ENCODE data around the gene FRMD4A.

FRMD4A gene

GRCh38 chr10:14304046-14304445, 26.7 kb downstream of the FRMD4A start:
- Histone ChIP-seq H3K27ac (ENCODE audit: low read depth, low read length) (no peak overlapping the region), H3K36me3 (ENCODE audit: control insufficient read depth, insufficient read depth, low read length) (no peaks in the 10 kb centered on the region), H3K9ac (ENCODE audit: low read length) (no peak overlapping the region), H3K4me3 (ENCODE audit: low read length) (no peak overlapping the region), H3K4me1 (ENCODE audit: control insufficient read depth, insufficient read depth, low read length) (no peaks in the 10 kb centered on the region), H3K27me3 (ENCODE audit: control insufficient read depth, insufficient read depth, low read length) (no peaks in the 10 kb centered on the region)

GRCh38 chr10:14302035-14302434, 28.7 kb downstream of the FRMD4A start:
- Histone ChIP-seq H3K9ac (ENCODE audit: low read length) (no peak overlapping the region), H3K36me3 (ENCODE audit: control insufficient read depth, insufficient read depth, low read length) (no peaks in the 10 kb centered on the region), H3K4me1 (ENCODE audit: control insufficient read depth, insufficient read depth, low read length) (no peaks in the 10 kb centered on the region)

GRCh38 chr10:14299556-14299955, 31.2 kb downstream of the FRMD4A start:
- Histone ChIP-seq H3K27me3 (ENCODE audit: control insufficient read depth, insufficient read depth, low read length) (no peaks in the 10 kb centered on the region), H3K4me3 (ENCODE audit: low read length) (no peak overlapping the region), H3K9ac (ENCODE audit: low read length) (no peak overlapping the region), H3K4me1 (ENCODE audit: control insufficient read depth, insufficient read depth, low read length) (no peaks in the 10 kb centered on the region), H3K27ac (ENCODE audit: low read depth, low read length) (no peak overlapping the region), H3K36me3 (ENCODE audit: control insufficient read depth, insufficient read depth, low read length) (no peaks in the 10 kb centered on the region)

More at GRCh38 chr10:14302035-14302434, 28.7 kb downstream of the FRMD4A start:
- Histone ChIP-seq H3K27ac (ENCODE audit: low read depth, low read length) (no peak overlapping the region), H3K4me3 (ENCODE audit: low read length) (no peak overlapping the region), H3K27me3 (ENCODE audit: control insufficient read depth, insufficient read depth, low read length) (no peaks in the 10 kb centered on the region)

GRCh38 chr10:14296065-14296709, 34.5 kb downstream of the FRMD4A start:
- H3K27ac ChIP-seq (ENCODE audit: low read depth, low read length) = no peak overlapping the region
- H3K27me3 ChIP-seq (ENCODE audit: control insufficient read depth, insufficient read depth, low read length) = no peaks in the 10 kb centered on the region
- H3K9ac ChIP-seq (ENCODE audit: low read length) = no peak overlapping the region
- no peaks in the 10 kb centered on the region for H3K4me1 ChIP-seq (ENCODE audit: control insufficient read depth, insufficient read depth, low read length)
- H3K4me3 ChIP-seq (ENCODE audit: low read length) = no peak overlapping the region
- H3K36me3 ChIP-seq (ENCODE audit: control insufficient read depth, insufficient read depth, low read length) = no peaks in the 10 kb centered on the region

GRCh38 chr10:14294347-14295059, 36.2 kb downstream of the FRMD4A start:
- no peaks in the 10 kb centered on the region for H3K4me1 ChIP-seq (ENCODE audit: control insufficient read depth, insufficient read depth, low read length)
- H3K36me3 ChIP-seq (ENCODE audit: control insufficient read depth, insufficient read depth, low read length) = no peaks in the 10 kb centered on the region
- no peak overlapping the region for H3K27ac ChIP-seq (ENCODE audit: low read depth, low read length)
- no peaks in the 10 kb centered on the region for H3K27me3 ChIP-seq (ENCODE audit: control insufficient read depth, insufficient read depth, low read length)
- no peak overlapping the region for H3K9ac ChIP-seq (ENCODE audit: low read length)
- H3K4me3 ChIP-seq (ENCODE audit: low read length) = no peak overlapping the region

GRCh38 chr10:14293526-14293925, 37.2 kb downstream of the FRMD4A start:
- Histone ChIP-seq H3K27me3 (ENCODE audit: control insufficient read depth, insufficient read depth, low read length) (no peaks in the 10 kb centered on the region), H3K9ac (ENCODE audit: low read length) (no peak overlapping the region), H3K4me1 (ENCODE audit: control insufficient read depth, insufficient read depth, low read length) (no peaks in the 10 kb centered on the region), H3K4me3 (ENCODE audit: low read length) (no peak overlapping the region), H3K27ac (ENCODE audit: low read depth, low read length) (no peak overlapping the region), H3K36me3 (ENCODE audit: control insufficient read depth, insufficient read depth, low read length) (no peaks in the 10 kb centered on the region)

- H3K27me3 ChIP-seq (ENCODE audit: control insufficient read depth, insufficient read depth, low read length) = no peaks in the 10 kb centered on the region
- no peak overlapping the region for H3K27ac ChIP-seq (ENCODE audit: low read depth, low read length)
- no peaks in the 10 kb centered on the region for H3K4me1 ChIP-seq (ENCODE audit: control insufficient read depth, insufficient read depth, low read length)
- H3K36me3 ChIP-seq (ENCODE audit: control insufficient read depth, insufficient read depth, low read length) = no peaks in the 10 kb centered on the region
- no peak overlapping the region for H3K9ac ChIP-seq (ENCODE audit: low read length)
- no peak overlapping the region for H3K4me3 ChIP-seq (ENCODE audit: low read length)
These were observed 39.4 kb downstream of the FRMD4A start for GRCh38 chr10:14291296-14291695.

- H3K27me3 ChIP-seq (ENCODE audit: control insufficient read depth, insufficient read depth, low read length) = no peaks in the 10 kb centered on the region
- H3K4me1 ChIP-seq (ENCODE audit: control insufficient read depth, insufficient read depth, low read length) = peaks cover 2% of the 10 kb centered on the region
- no peak overlapping the region for H3K4me3 ChIP-seq (ENCODE audit: low read length)
- no peaks in the 10 kb centered on the region for H3K36me3 ChIP-seq (ENCODE audit: control insufficient read depth, insufficient read depth, low read length)
- H3K27ac ChIP-seq (ENCODE audit: low read depth, low read length) = no peak overlapping the region
- H3K9ac ChIP-seq (ENCODE audit: low read length) = no peak overlapping the region
These were observed 44.7 kb downstream of the FRMD4A start for GRCh38 chr10:14285941-14286560.

GRCh38 chr10:14282276-14282675, 48.4 kb downstream of the FRMD4A start:
- Histone ChIP-seq H3K27ac (ENCODE audit: low read depth, low read length) (no peak overlapping the region), H3K36me3 (ENCODE audit: control insufficient read depth, insufficient read depth, low read length) (no peaks in the 10 kb centered on the region), H3K4me3 (ENCODE audit: low read length) (no peak overlapping the region), H3K9ac (ENCODE audit: low read length) (no peak overlapping the region), H3K27me3 (ENCODE audit: control insufficient read depth, insufficient read depth, low read length) (no peaks in the 10 kb centered on the region), H3K4me1 (ENCODE audit: control insufficient read depth, insufficient read depth, low read length) (peaks cover 2% of the 10 kb centered on the region)

- no peak overlapping the region for H3K27ac ChIP-seq (ENCODE audit: low read depth, low read length)
- no peaks in the 10 kb centered on the region for H3K27me3 ChIP-seq (ENCODE audit: control insufficient read depth, insufficient read depth, low read length)
- peaks cover 2% of the 10 kb centered on the region for H3K4me1 ChIP-seq (ENCODE audit: control insufficient read depth, insufficient read depth, low read length)
- no peak overlapping the region for H3K9ac ChIP-seq (ENCODE audit: low read length)
- H3K4me3 ChIP-seq (ENCODE audit: low read length) = no peak overlapping the region
- H3K36me3 ChIP-seq (ENCODE audit: control insufficient read depth, insufficient read depth, low read length) = no peaks in the 10 kb centered on the region
These were observed 52.2 kb downstream of the FRMD4A start for GRCh38 chr10:14278533-14278932.

- H3K9ac ChIP-seq (ENCODE audit: low read length) = no peak overlapping the region
- H3K4me1 ChIP-seq (ENCODE audit: control insufficient read depth, insufficient read depth, low read length) = no peaks in the 10 kb centered on the region
- no peak overlapping the region for H3K27ac ChIP-seq (ENCODE audit: low read depth, low read length)
- no peak overlapping the region for H3K4me3 ChIP-seq (ENCODE audit: low read length)
- no peaks in the 10 kb centered on the region for H3K36me3 ChIP-seq (ENCODE audit: control insufficient read depth, insufficient read depth, low read length)
- H3K27me3 ChIP-seq (ENCODE audit: control insufficient read depth, insufficient read depth, low read length) = no peaks in the 10 kb centered on the region
These were observed 54.5 kb downstream of the FRMD4A start for GRCh38 chr10:14276210-14276609.

GRCh38 chr10:14271621-14272020, 59.1 kb downstream of the FRMD4A start:
- no peaks in the 10 kb centered on the region for H3K36me3 ChIP-seq (ENCODE audit: control insufficient read depth, insufficient read depth, low read length)
- H3K4me3 ChIP-seq (ENCODE audit: low read length) = no peak overlapping the region
- no peaks in the 10 kb centered on the region for H3K27me3 ChIP-seq (ENCODE audit: control insufficient read depth, insufficient read depth, low read length)
- H3K27ac ChIP-seq (ENCODE audit: low read depth, low read length) = no peak overlapping the region
- H3K9ac ChIP-seq (ENCODE audit: low read length) = no peak overlapping the region
- no peaks in the 10 kb centered on the region for H3K4me1 ChIP-seq (ENCODE audit: control insufficient read depth, insufficient read depth, low read length)
